GM18511 (cell line): ENCODE results near the gene R3HDM4.
"Not testable (repeated sequence)": the region's sequence is repeated elsewhere in the genome, so short reads cannot be mapped to it uniquely, and the experiment has no call there.

Experiments
- ATAC-seq: cut with Tn5 transposase; IDR thresholded peaks from one replicate; pipeline ENCODE4 v1.9.1; 2021; ENCODE audit warnings: mild to moderate bottlenecking, moderate library complexity; ENCODE audit not compliant: unreplicated experiment

Gene R3HDM4

GRCh38 chr19:896434-896833 is 16.6 kb downstream of the R3HDM4 start:
- no peak for ATAC-seq

- peak; percentile 77 for ATAC-seq
These were observed 19.9 kb downstream of the R3HDM4 start, which contains the start of the genes MED16 and RNU6-9 for GRCh38 chr19:892894-893689. Gene MED16 (minus strand): TSS chr19:893187. CDS start chr19:891131, 2,056 bp downstream. Gene RNU6-9 (plus strand): TSS chr19:893484.

- ATAC-seq: no peak
These were observed 20.7 kb downstream of the R3HDM4 start for GRCh38 chr19:892243-892893.

- ATAC-seq: not testable (repeated sequence)
These were observed 21.4 kb downstream of the R3HDM4 start for GRCh38 chr19:891421-892200.

- no peak for ATAC-seq
These were observed 22.2 kb downstream of the R3HDM4 start for GRCh38 chr19:890831-891230.

GRCh38 chr19:889662-890295 is 23.2 kb downstream of the R3HDM4 start:
- ATAC-seq: no peak

- no peak for ATAC-seq
These were observed 24.2 kb downstream of the R3HDM4 start for GRCh38 chr19:888581-889385.

GRCh38 chr19:887599-887998 is 25.4 kb downstream of the R3HDM4 start:
- no peak for ATAC-seq

- no peak for ATAC-seq
These were observed 25.9 kb downstream of the R3HDM4 start for GRCh38 chr19:887072-887471.

- no peak for ATAC-seq
These were observed 27.3 kb downstream of the R3HDM4 start for GRCh38 chr19:885536-886224.

GRCh38 chr19:884420-885211 is 28.4 kb downstream of the R3HDM4 start:
- ATAC-seq: no peak

- no peak for ATAC-seq
These were observed 29.3 kb downstream of the R3HDM4 start for GRCh38 chr19:883661-884211.

- no peak for ATAC-seq
These were observed 30.0 kb downstream of the R3HDM4 start for GRCh38 chr19:882871-883497.

- ATAC-seq: no peak
These were observed 31.5 kb downstream of the R3HDM4 start for GRCh38 chr19:881385-882071.

- no peak for ATAC-seq
These were observed 33.1 kb downstream of the R3HDM4 start for GRCh38 chr19:879711-880438.

GRCh38 chr19:878751-879561 is 34.1 kb downstream of the R3HDM4 start:
- ATAC-seq: not testable (repeated sequence)
